Ascending aorta (tissue), 2 donors: ENCODE results near the gene ARV1. TPM values are rescaled to one million over a fixed set of nuclear protein-coding genes. Genes with fewer than 3 reads are reported as not detected.
"Not testable (repeated sequence)": the region's sequence is repeated elsewhere in the genome, so short reads cannot be mapped to it uniquely, and the experiment has no call there.

Experiments used
- DNase-seq, 2 donors: peaks; one replicate each; pipeline ENCODE4 v3.0.0-alpha.2; 2019; ENCODE audit warnings: low spot score in 2 of 2
- H3K27ac ChIP-seq, 2 donors: fragments of 200-600 bp; sonication (generic); one replicate each; pipeline ENCODE4 v1.5.1; 2016 to 2017; ENCODE audit warnings: mild to moderate bottlenecking in 1 of 2
- H3K27me3 ChIP-seq: fragments of 200-600 bp; sonication (generic); one replicate; pipeline ENCODE4 v1.5.1; 2017
- H3K36me3 ChIP-seq, 2 donors: fragments of 200-600 bp; sonication (generic); one replicate each; pipeline ENCODE4 v1.5.1; 2016
- H3K4me1 ChIP-seq, 2 donors: fragments of 200-600 bp; sonication (generic); one replicate each; pipeline ENCODE4 v1.5.1; 2016 to 2017; ENCODE audit warnings: mild to moderate bottlenecking in 1 of 2
- H3K4me3 ChIP-seq, 2 donors: fragments of 200-600 bp; sonication (generic); one replicate each; pipeline ENCODE4 v1.5.1; 2016 to 2017; ENCODE audit warnings: mild to moderate bottlenecking in 1 of 2
- H3K9me3 ChIP-seq, 2 donors: fragments of 200-600 bp; sonication (generic); one replicate each; pipeline ENCODE4 v1.5.1; 2016
- CTCF ChIP-seq, 3 experiments: fragments of 200-600 bp in 2 of 3; fragments of 450-650 bp in 1 of 3; sonication (generic) in 2 of 3; IDR thresholded peaks; one replicate each; pipeline ENCODE4 v1.5.1; 2016 to 2019; ENCODE audit warnings: antibody characterized with exemption in 3 of 3, mild to moderate bottlenecking in 1 of 3, moderate library complexity in 1 of 3
- intact Hi-C: fragments of 100-400 bp; cut with DNase I; formaldehyde crosslinking; loops from one replicate; pipeline ENCODE4 v1.15.1; 2023
- total RNA-seq: library from RNA; depleted of rRNA; stranded (reverse); fragments of >200 nt; gene quantifications from one replicate; pipeline ENCODE4 v1.1.0, GENCODE V29; 2016

The ARV1 gene
- total RNA-seq, 1 donor from 2014 or later = 9.7 TPM

- no peaks in the 10 kb centered on the region for H3K4me1 ChIP-seq
- H3K27me3 ChIP-seq = no peaks in the 10 kb centered on the region
- DNase-seq = no peak
- no peak overlapping the region for H3K27ac ChIP-seq
- H3K4me3 ChIP-seq = no peak overlapping the region
- H3K9me3 ChIP-seq = no peaks in the 10 kb centered on the region
- intact Hi-C loops = no loop called here
- H3K36me3 ChIP-seq = no peaks in the 10 kb centered on the region
- TF ChIP-seq CTCF (IDR thresholded peaks at IDR 0.05) = no peak
Measured at GRCh38 chr1:231046730-231047395, 68.0 kb downstream of the ARV1 start.

- H3K4me1 ChIP-seq, H3K27ac ChIP-seq, H3K9me3 ChIP-seq, H3K27me3 ChIP-seq, H3K36me3 ChIP-seq, H3K4me3 ChIP-seq, DNase-seq, intact Hi-C loops: not testable (repeated sequence)
Measured at GRCh38 chr1:231047529-231047928, 68.6 kb downstream of the ARV1 start.

- H3K36me3 ChIP-seq, H3K4me3 ChIP-seq, H3K27me3 ChIP-seq, intact Hi-C loops, DNase-seq, H3K9me3 ChIP-seq, H3K4me1 ChIP-seq, H3K27ac ChIP-seq: not testable (repeated sequence)
Measured at GRCh38 chr1:231048419-231048818, 69.5 kb downstream of the ARV1 start.

GRCh38 chr1:231049121-231049979, 70.5 kb downstream of the ARV1 start:
- Histone ChIP-seq H3K4me3 (no peak overlapping the region), H3K9me3 (no peaks in the 10 kb centered on the region), H3K4me1 (no peaks in the 10 kb centered on the region), H3K36me3 (no peaks in the 10 kb centered on the region), H3K27ac (no peak overlapping the region), H3K27me3 (no peaks in the 10 kb centered on the region)
- intact Hi-C loops = no loop called here
- TF ChIP-seq CTCF (IDR thresholded peaks at IDR 0.05) = no peak
- DNase-seq = no peak

Other genes with a start within 250 kb of the ARV1 start
- gene CAPN9, start 231.7 kb upstream of the ARV1 start, total RNA-seq = not detected
- gene C1orf198, start 110.6 kb upstream of the ARV1 start, total RNA-seq = 225 TPM
- gene TTC13, start 233 bp upstream of the ARV1 start, total RNA-seq = 21.5 TPM
- 47.5 TPM for gene FAM89A, start 61.2 kb downstream of the ARV1 start, total RNA-seq
- gene TRIM67, start 183.0 kb downstream of the ARV1 start, total RNA-seq = not detected